GM18517 (cell line): ENCODE results near the gene ULK3.

Experiments used
- ATAC-seq: cut with Tn5 transposase; IDR thresholded peaks from one replicate; pipeline ENCODE4 v1.9.1; 2021; ENCODE audit warnings: mild to moderate bottlenecking, moderate library complexity; ENCODE audit not compliant: unreplicated experiment

ULK3 gene

GRCh38 chr15:74824976-74825375, 18.0 kb downstream of the ULK3 start:
- ATAC-seq = no peak

GRCh38 chr15:74823324-74823723, 19.6 kb downstream of the ULK3 start:
- no peak for ATAC-seq

GRCh38 chr15:74822233-74822632, 20.7 kb downstream of the ULK3 start:
- ATAC-seq = no peak

- ATAC-seq = no peak
Measured at GRCh38 chr15:74821790-74822158, 21.2 kb downstream of the ULK3 start.

- peak; percentile 70 for ATAC-seq
Measured at GRCh38 chr15:74821091-74821789, 21.7 kb downstream of the ULK3 start.

- no peak for ATAC-seq
Measured at GRCh38 chr15:74820056-74820455, 22.9 kb downstream of the ULK3 start.

GRCh38 chr15:74817370-74817737, 25.6 kb downstream of the ULK3 start:
- ATAC-seq = no peak

- ATAC-seq = no peak
Measured at GRCh38 chr15:74816624-74817369, 26.2 kb downstream of the ULK3 start.

GRCh38 chr15:74815961-74816360, 27.0 kb downstream of the ULK3 start:
- ATAC-seq = no peak

- no peak for ATAC-seq
Measured at GRCh38 chr15:74815121-74815934, 27.6 kb downstream of the ULK3 start.

- no peak for ATAC-seq
Measured at GRCh38 chr15:74812533-74812932, 30.4 kb downstream of the ULK3 start, which contains the start of gene LMAN1L. LMAN1L (plus strand) TSS chr15:74812835; CDS start chr15:74812855, 20 bp downstream.

GRCh38 chr15:74809956-74810355, 33.0 kb downstream of the ULK3 start:
- no peak for ATAC-seq

- no peak for ATAC-seq
Measured at GRCh38 chr15:74809242-74809641, 33.7 kb downstream of the ULK3 start.

- no peak for ATAC-seq
Measured at GRCh38 chr15:74808840-74809229, 34.1 kb downstream of the ULK3 start.

GRCh38 chr15:74808078-74808839, 34.7 kb downstream of the ULK3 start:
- no peak for ATAC-seq

GRCh38 chr15:74807282-74807681, 35.7 kb downstream of the ULK3 start:
- no peak for ATAC-seq

- ATAC-seq = no peak
Measured at GRCh38 chr15:74804935-74805334, 38.0 kb downstream of the ULK3 start.

GRCh38 chr15:74802862-74803447, 40.0 kb downstream of the ULK3 start:
- ATAC-seq = no peak

- ATAC-seq = no peak
Measured at GRCh38 chr15:74802290-74802689, 40.7 kb downstream of the ULK3 start.

- ATAC-seq = no peak
Measured at GRCh38 chr15:74801311-74801997, 41.5 kb downstream of the ULK3 start.
